Kidney epithelial cell (primary cell): Measurements from ENCODE around the gene LTC4S. TPM values are rescaled to one million over a fixed set of nuclear protein-coding genes. Genes with fewer than 3 reads are reported as not detected.
"Not testable (repeated sequence)": the region's sequence is repeated elsewhere in the genome, so short reads cannot be mapped to it uniquely, and the experiment has no call there.

Experiments used
- DNase-seq: peaks from one replicate; pipeline ENCODE4 v3.0.0-alpha.2; 2010; ENCODE audit warnings: low read depth
- H3K27me3 ChIP-seq: 2 replicates; pipeline ENCODE4 v1.6.0; 2011; ENCODE audit warnings: low read length; ENCODE audit not compliant: control insufficient read depth, insufficient read depth
- H3K36me3 ChIP-seq: 2 replicates; pipeline ENCODE4 v1.5.1; 2011; ENCODE audit warnings: low read length; ENCODE audit not compliant: control insufficient read depth, insufficient read depth
- H3K4me3 ChIP-seq: 2 replicates; pipeline ENCODE4 v1.5.1; 2011; ENCODE audit warnings: low read depth, mild to moderate bottlenecking, control low read depth, low read length
- CTCF ChIP-seq: IDR thresholded peaks from 2 replicates; pipeline ENCODE4 v1.5.1; 2011; ENCODE audit warnings: mild to moderate bottlenecking, moderate library complexity, low read length, control low read depth, inconsistent platforms; ENCODE audit not compliant: insufficient read depth, poor library complexity, severe bottlenecking
- total RNA-seq: library from RNA; depleted of rRNA; stranded (reverse); fragments of >200 nt; gene quantifications from 2 replicates; pipeline ENCODE4 v1.2.3, GENCODE V29; 2015

Gene LTC4S
- total RNA-seq, 1 donor from 2014 or later, result 5.1 TPM

GRCh38 chr5:179833709-179834070 is 39.9 kb downstream of the LTC4S start:
- DNase-seq, result no peak
- no peak overlapping the region for H3K4me3 ChIP-seq
- H3K36me3 ChIP-seq, result peaks cover 19% of the 10 kb centered on the region
- H3K27me3 ChIP-seq, result no peaks in the 10 kb centered on the region
- TF ChIP-seq CTCF, result no peak

GRCh38 chr5:179834120-179834519 is 40.3 kb downstream of the LTC4S start:
- DNase-seq, result no peak
- Histone ChIP-seq H3K4me3 (no peak overlapping the region), H3K27me3 (no peaks in the 10 kb centered on the region), H3K36me3 (peaks cover 18% of the 10 kb centered on the region)
- TF ChIP-seq CTCF, result no peak

GRCh38 chr5:179834871-179835270 is 41.1 kb downstream of the LTC4S start:
- H3K36me3 ChIP-seq, result peaks cover 17% of the 10 kb centered on the region
- H3K27me3 ChIP-seq, DNase-seq, H3K4me3 ChIP-seq: not testable (repeated sequence)

- H3K27me3 ChIP-seq, result no peaks in the 10 kb centered on the region
- peak; percentile 14 for TF ChIP-seq CTCF
- peaks cover 15% of the 10 kb centered on the region for H3K36me3 ChIP-seq
- DNase-seq, result no peak
- no peak overlapping the region for H3K4me3 ChIP-seq
Observed at GRCh38 chr5:179836225-179837019, 42.6 kb downstream of the LTC4S start.

GRCh38 chr5:179837076-179838011 is 43.6 kb downstream of the LTC4S start:
- Histone ChIP-seq H3K36me3 (peaks cover 12% of the 10 kb centered on the region), H3K27me3 (no peaks in the 10 kb centered on the region), H3K4me3 (no peak overlapping the region)
- DNase-seq, result no peak
- no peak for TF ChIP-seq CTCF
